ENCODE results near the gene CDCP2.

DNA sequence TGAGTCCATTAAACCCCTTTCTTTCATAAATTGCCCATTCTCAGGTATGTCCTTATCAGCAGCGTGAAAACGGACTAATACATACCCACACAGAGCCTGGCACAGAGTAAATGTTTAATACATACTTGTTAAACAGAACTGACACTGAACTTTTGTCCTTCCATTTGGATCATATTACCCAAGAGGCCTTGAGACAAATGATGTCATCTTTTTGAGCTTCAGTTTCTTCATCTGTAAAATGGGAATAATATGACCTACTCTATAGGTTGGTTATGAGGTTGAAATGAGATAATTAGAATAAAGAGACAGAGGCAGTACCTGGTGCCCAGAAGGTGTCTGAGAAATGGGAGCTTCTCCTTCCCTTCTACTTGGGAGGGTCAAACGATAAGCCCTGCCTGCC is 33.3 kb upstream of the CDCP2 start:
- TF ChIP-seq, protein P1, sequence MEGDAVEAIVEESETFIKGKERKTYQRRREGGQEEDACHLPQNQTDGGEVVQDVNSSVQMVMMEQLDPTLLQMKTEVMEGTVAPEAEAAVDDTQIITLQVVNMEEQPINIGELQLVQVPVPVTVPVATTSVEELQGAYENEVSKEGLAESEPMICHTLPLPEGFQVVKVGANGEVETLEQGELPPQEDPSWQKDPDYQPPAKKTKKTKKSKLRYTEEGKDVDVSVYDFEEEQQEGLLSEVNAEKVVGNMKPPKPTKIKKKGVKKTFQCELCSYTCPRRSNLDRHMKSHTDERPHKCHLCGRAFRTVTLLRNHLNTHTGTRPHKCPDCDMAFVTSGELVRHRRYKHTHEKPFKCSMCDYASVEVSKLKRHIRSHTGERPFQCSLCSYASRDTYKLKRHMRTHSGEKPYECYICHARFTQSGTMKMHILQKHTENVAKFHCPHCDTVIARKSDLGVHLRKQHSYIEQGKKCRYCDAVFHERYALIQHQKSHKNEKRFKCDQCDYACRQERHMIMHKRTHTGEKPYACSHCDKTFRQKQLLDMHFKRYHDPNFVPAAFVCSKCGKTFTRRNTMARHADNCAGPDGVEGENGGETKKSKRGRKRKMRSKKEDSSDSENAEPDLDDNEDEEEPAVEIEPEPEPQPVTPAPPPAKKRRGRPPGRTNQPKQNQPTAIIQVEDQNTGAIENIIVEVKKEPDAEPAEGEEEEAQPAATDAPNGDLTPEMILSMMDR (IDR thresholded peaks at IDR 0.05) = no peak
- TF ChIP-seq POLR2AphosphoS5 (IDR thresholded peaks at IDR 0.05; ENCODE audit: low read depth, low read length) (no peak), TCF7L2 (IDR thresholded peaks at IDR 0.05; ENCODE audit: low read depth, low read length) (no peak), SIN3A (IDR thresholded peaks at IDR 0.05; ENCODE audit: borderline replicate concordance, insufficient read depth, low read depth, low read length) (no peak)
- TF ChIP-seq, protein P2, sequence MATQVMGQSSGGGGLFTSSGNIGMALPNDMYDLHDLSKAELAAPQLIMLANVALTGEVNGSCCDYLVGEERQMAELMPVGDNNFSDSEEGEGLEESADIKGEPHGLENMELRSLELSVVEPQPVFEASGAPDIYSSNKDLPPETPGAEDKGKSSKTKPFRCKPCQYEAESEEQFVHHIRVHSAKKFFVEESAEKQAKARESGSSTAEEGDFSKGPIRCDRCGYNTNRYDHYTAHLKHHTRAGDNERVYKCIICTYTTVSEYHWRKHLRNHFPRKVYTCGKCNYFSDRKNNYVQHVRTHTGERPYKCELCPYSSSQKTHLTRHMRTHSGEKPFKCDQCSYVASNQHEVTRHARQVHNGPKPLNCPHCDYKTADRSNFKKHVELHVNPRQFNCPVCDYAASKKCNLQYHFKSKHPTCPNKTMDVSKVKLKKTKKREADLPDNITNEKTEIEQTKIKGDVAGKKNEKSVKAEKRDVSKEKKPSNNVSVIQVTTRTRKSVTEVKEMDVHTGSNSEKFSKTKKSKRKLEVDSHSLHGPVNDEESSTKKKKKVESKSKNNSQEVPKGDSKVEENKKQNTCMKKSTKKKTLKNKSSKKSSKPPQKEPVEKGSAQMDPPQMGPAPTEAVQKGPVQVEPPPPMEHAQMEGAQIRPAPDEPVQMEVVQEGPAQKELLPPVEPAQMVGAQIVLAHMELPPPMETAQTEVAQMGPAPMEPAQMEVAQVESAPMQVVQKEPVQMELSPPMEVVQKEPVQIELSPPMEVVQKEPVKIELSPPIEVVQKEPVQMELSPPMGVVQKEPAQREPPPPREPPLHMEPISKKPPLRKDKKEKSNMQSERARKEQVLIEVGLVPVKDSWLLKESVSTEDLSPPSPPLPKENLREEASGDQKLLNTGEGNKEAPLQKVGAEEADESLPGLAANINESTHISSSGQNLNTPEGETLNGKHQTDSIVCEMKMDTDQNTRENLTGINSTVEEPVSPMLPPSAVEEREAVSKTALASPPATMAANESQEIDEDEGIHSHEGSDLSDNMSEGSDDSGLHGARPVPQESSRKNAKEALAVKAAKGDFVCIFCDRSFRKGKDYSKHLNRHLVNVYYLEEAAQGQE (IDR thresholded peaks at IDR 0.05; ENCODE audit: insufficient read depth in 1 of 2, low read depth in 2 of 2, low read length in 1 of 2) = no peak
